ENCODE results near the gene ZNF414.

The ZNF414 gene

GRCh38 chr19:8475005-8475404 is 39.0 kb downstream of the ZNF414 start:
- no peak overlapping the region for H2BK120ac ChIP-seq (ENCODE audit: low read depth, low read length)
- H3K56ac ChIP-seq (ENCODE audit: low read length): no peak overlapping the region
- H3K79me1 ChIP-seq (ENCODE audit: low read length): peaks cover 24% of the 10 kb centered on the region
- H4K5ac ChIP-seq (ENCODE audit: low read length): no peak overlapping the region
- H3K9ac ChIP-seq (ENCODE audit: low read length): no peak overlapping the region
- no peaks in the 10 kb centered on the region for H3K27me3 ChIP-seq (ENCODE audit: insufficient read depth, low read length, poor library complexity)
- H2AK5ac ChIP-seq (ENCODE audit: low read length): no peak overlapping the region
- no peak overlapping the region for H2BK15ac ChIP-seq (replicated peaks; ENCODE audit: low read depth)
- no peak overlapping the region for H3K27ac ChIP-seq (ENCODE audit: low read depth, low read length)
- H2BK5ac ChIP-seq (ENCODE audit: low read length): no peak overlapping the region
- H3K18ac ChIP-seq (ENCODE audit: low read length): no peak overlapping the region
- no peak overlapping the region for H3K4me2 ChIP-seq (ENCODE audit: low read length)
- no CpG with 5 or more reads among the region's 1 CpG for WGBS (ENCODE audit: extremely low coverage, insufficient coverage, low lambda C conversion rate)
- H4K8ac ChIP-seq (ENCODE audit: low read depth, low read length): no peak overlapping the region
- H3K4ac ChIP-seq (ENCODE audit: low read depth, low read length): no peak overlapping the region
- H3K23ac ChIP-seq (ENCODE audit: low read length): no peak overlapping the region
- DNase-seq: no peak
- no peaks in the 10 kb centered on the region for H3K4me1 ChIP-seq (ENCODE audit: control insufficient read depth, low read depth, low read length)
- no peak overlapping the region for H3K4me3 ChIP-seq (ENCODE audit: low read length)
- H3K36me3 ChIP-seq (ENCODE audit: control insufficient read depth, insufficient read depth, low read length): peaks cover 42% of the 10 kb centered on the region
- peaks cover 66% of the 10 kb centered on the region for H3K79me2 ChIP-seq (ENCODE audit: control insufficient read depth, insufficient read depth, low read length)

GRCh38 chr19:8473648-8474476 is 40.1 kb downstream of the ZNF414 start:
- Histone ChIP-seq H3K36me3 (ENCODE audit: control insufficient read depth, insufficient read depth, low read length) (peaks cover 48% of the 10 kb centered on the region), H2BK120ac (ENCODE audit: low read depth, low read length) (no peak overlapping the region), H4K8ac (ENCODE audit: low read depth, low read length) (no peak overlapping the region), H2BK15ac (replicated peaks; ENCODE audit: low read depth) (no peak overlapping the region), H4K5ac (ENCODE audit: low read length) (no peak overlapping the region), H3K9ac (ENCODE audit: low read length) (no peak overlapping the region), H3K56ac (ENCODE audit: low read length) (no peak overlapping the region), H3K79me1 (ENCODE audit: low read length) (peaks cover 26% of the 10 kb centered on the region), H2AK5ac (ENCODE audit: low read length) (no peak overlapping the region), H3K23ac (ENCODE audit: low read length) (no peak overlapping the region), H3K79me2 (ENCODE audit: control insufficient read depth, insufficient read depth, low read length) (peaks cover 71% of the 10 kb centered on the region), H3K4me1 (ENCODE audit: control insufficient read depth, low read depth, low read length) (no peaks in the 10 kb centered on the region), H3K4ac (ENCODE audit: low read depth, low read length) (no peak overlapping the region), H3K18ac (ENCODE audit: low read length) (no peak overlapping the region), H3K4me2 (ENCODE audit: low read length) (no peak overlapping the region), H3K4me3 (ENCODE audit: low read length) (no peak overlapping the region), H3K27me3 (ENCODE audit: insufficient read depth, low read length, poor library complexity) (no peaks in the 10 kb centered on the region), H2BK5ac (ENCODE audit: low read length) (no peak overlapping the region), H3K27ac (ENCODE audit: low read depth, low read length) (no peak overlapping the region)
- WGBS (ENCODE audit: extremely low coverage, insufficient coverage, low lambda C conversion rate): no CpG with 5 or more reads among the region's 6 CpGs
- no peak for DNase-seq

GRCh38 chr19:8469613-8470368 is 44.2 kb downstream of the ZNF414 start:
- Histone ChIP-seq H4K5ac (ENCODE audit: low read length) (no peak overlapping the region), H3K79me1 (ENCODE audit: low read length) (peaks cover 28% of the 10 kb centered on the region), H3K56ac (ENCODE audit: low read length) (no peak overlapping the region), H3K18ac (ENCODE audit: low read length) (no peak overlapping the region), H3K4me2 (ENCODE audit: low read length) (no peak overlapping the region), H3K27me3 (ENCODE audit: insufficient read depth, low read length, poor library complexity) (no peaks in the 10 kb centered on the region), H2BK15ac (replicated peaks; ENCODE audit: low read depth) (no peak overlapping the region), H2BK120ac (ENCODE audit: low read depth, low read length) (no peak overlapping the region), H3K4me1 (ENCODE audit: control insufficient read depth, low read depth, low read length) (no peaks in the 10 kb centered on the region), H3K23ac (ENCODE audit: low read length) (no peak overlapping the region), H3K79me2 (ENCODE audit: control insufficient read depth, insufficient read depth, low read length) (peaks cover 53% of the 10 kb centered on the region), H3K4ac (ENCODE audit: low read depth, low read length) (no peak overlapping the region), H3K27ac (ENCODE audit: low read depth, low read length) (no peak overlapping the region), H2BK5ac (ENCODE audit: low read length) (no peak overlapping the region), H4K8ac (ENCODE audit: low read depth, low read length) (no peak overlapping the region), H3K9ac (ENCODE audit: low read length) (no peak overlapping the region), H3K4me3 (ENCODE audit: low read length) (no peak overlapping the region), H3K36me3 (ENCODE audit: control insufficient read depth, insufficient read depth, low read length) (peaks cover 42% of the 10 kb centered on the region), H2AK5ac (ENCODE audit: low read length) (no peak overlapping the region)
- peak; percentile 36 for DNase-seq
- no CpG with 5 or more reads among the region's 13 CpGs for WGBS (ENCODE audit: extremely low coverage, insufficient coverage, low lambda C conversion rate)

- no peak overlapping the region for H3K4me2 ChIP-seq (ENCODE audit: low read length)
- DNase-seq: no peak
- no peak overlapping the region for H3K27ac ChIP-seq (ENCODE audit: low read depth, low read length)
- H2BK120ac ChIP-seq (ENCODE audit: low read depth, low read length): no peak overlapping the region
- H3K4ac ChIP-seq (ENCODE audit: low read depth, low read length): no peak overlapping the region
- no peak overlapping the region for H3K9ac ChIP-seq (ENCODE audit: low read length)
- H2AK5ac ChIP-seq (ENCODE audit: low read length): no peak overlapping the region
- no peak overlapping the region for H2BK15ac ChIP-seq (replicated peaks; ENCODE audit: low read depth)
- peaks cover 55% of the 10 kb centered on the region for H3K79me2 ChIP-seq (ENCODE audit: control insufficient read depth, insufficient read depth, low read length)
- H3K79me1 ChIP-seq (ENCODE audit: low read length): peaks cover 25% of the 10 kb centered on the region
- no CpG with 5 or more reads among the region's 8 CpGs for WGBS (ENCODE audit: extremely low coverage, insufficient coverage, low lambda C conversion rate)
- H4K8ac ChIP-seq (ENCODE audit: low read depth, low read length): no peak overlapping the region
- H3K4me3 ChIP-seq (ENCODE audit: low read length): no peak overlapping the region
- no peak overlapping the region for H4K5ac ChIP-seq (ENCODE audit: low read length)
- no peak overlapping the region for H3K18ac ChIP-seq (ENCODE audit: low read length)
- H2BK5ac ChIP-seq (ENCODE audit: low read length): no peak overlapping the region
- H3K23ac ChIP-seq (ENCODE audit: low read length): no peak overlapping the region
- H3K56ac ChIP-seq (ENCODE audit: low read length): no peak overlapping the region
- no peaks in the 10 kb centered on the region for H3K4me1 ChIP-seq (ENCODE audit: control insufficient read depth, low read depth, low read length)
- no peaks in the 10 kb centered on the region for H3K27me3 ChIP-seq (ENCODE audit: insufficient read depth, low read length, poor library complexity)
- peaks cover 39% of the 10 kb centered on the region for H3K36me3 ChIP-seq (ENCODE audit: control insufficient read depth, insufficient read depth, low read length)
Observed at GRCh38 chr19:8468761-8469373, 45.1 kb downstream of the ZNF414 start.

- Histone ChIP-seq H3K36me3 (ENCODE audit: control insufficient read depth, insufficient read depth, low read length) (peaks cover 42% of the 10 kb centered on the region), H2BK5ac (ENCODE audit: low read length) (no peak overlapping the region), H3K27ac (ENCODE audit: low read depth, low read length) (no peak overlapping the region)
Observed at GRCh38 chr19:8468124-8468523, 45.8 kb downstream of the ZNF414 start.

More at GRCh38 chr19:8468124-8468523, 45.8 kb downstream of the ZNF414 start:
- H3K27me3 ChIP-seq (ENCODE audit: insufficient read depth, low read length, poor library complexity): no peaks in the 10 kb centered on the region
- H3K23ac ChIP-seq (ENCODE audit: low read length): no peak overlapping the region
- WGBS (ENCODE audit: extremely low coverage, insufficient coverage, low lambda C conversion rate): no CpG with 5 or more reads among the region's 3 CpGs
- H2BK15ac ChIP-seq (replicated peaks; ENCODE audit: low read depth): no peak overlapping the region
- H3K56ac ChIP-seq (ENCODE audit: low read length): no peak overlapping the region
- no peak overlapping the region for H2AK5ac ChIP-seq (ENCODE audit: low read length)
- H4K5ac ChIP-seq (ENCODE audit: low read length): no peak overlapping the region
- no peak for DNase-seq
- H3K4me3 ChIP-seq (ENCODE audit: low read length): no peak overlapping the region
- H4K8ac ChIP-seq (ENCODE audit: low read depth, low read length): no peak overlapping the region
- H3K79me1 ChIP-seq (ENCODE audit: low read length): peaks cover 30% of the 10 kb centered on the region
- H3K4ac ChIP-seq (ENCODE audit: low read depth, low read length): no peak overlapping the region
- no peak overlapping the region for H3K4me2 ChIP-seq (ENCODE audit: low read length)
- H3K9ac ChIP-seq (ENCODE audit: low read length): no peak overlapping the region
- peaks cover 60% of the 10 kb centered on the region for H3K79me2 ChIP-seq (ENCODE audit: control insufficient read depth, insufficient read depth, low read length)
- no peaks in the 10 kb centered on the region for H3K4me1 ChIP-seq (ENCODE audit: control insufficient read depth, low read depth, low read length)
- no peak overlapping the region for H2BK120ac ChIP-seq (ENCODE audit: low read depth, low read length)
- H3K18ac ChIP-seq (ENCODE audit: low read length): no peak overlapping the region
